HEK293T (cell line): ENCODE results near the gene USP17L30.
A peak's percentile ranks its signal among the peaks of the same experiment; 100 is the strongest.
"Not testable (repeated sequence)": the region's sequence is repeated elsewhere in the genome, so short reads cannot be mapped to it uniquely, and the experiment has no call there.

Experiments
- CTCF ChIA-PET: fragments of 350-600 bp; formaldehyde crosslinking; extraction: SDS; loops from one replicate; lab custom pipeline; 2021; ENCODE audit warnings: antibody characterized with exemption, inconsistent platforms; lab: Yijun Ruan, JAX
- POLR2A ChIA-PET: fragments of 350-600 bp; formaldehyde crosslinking; extraction: SDS; loops from one replicate; lab custom pipeline; 2020; ENCODE audit warnings: antibody characterized with exemption, inconsistent platforms; lab: Yijun Ruan, JAX
- DNase-seq: peaks from one replicate; pipeline ENCODE4 v3.0.0; 2012; ENCODE audit warnings: mixed read lengths; ENCODE audit errors: extremely low spot score
- ARNT ChIP-seq: fragments of 450-650 bp; IDR thresholded peaks from 2 replicates; pipeline ENCODE4 v1.6.1; 2017; ENCODE audit warnings: mild to moderate bottlenecking
- BHLHE40 ChIP-seq: fragments of 450-650 bp; IDR thresholded peaks from 2 replicates; pipeline ENCODE4 v1.6.1; 2016; ENCODE audit warnings: mild to moderate bottlenecking, moderate library complexity, borderline replicate concordance
- FOXA1 ChIP-seq: fragments of 450-650 bp; IDR thresholded peaks from 2 replicates; pipeline ENCODE4 v1.6.1; 2016; ENCODE audit warnings: mild to moderate bottlenecking
- FOXK2 ChIP-seq: fragments of 450-650 bp; IDR thresholded peaks from 2 replicates; pipeline ENCODE4 v1.6.1; 2016; ENCODE audit warnings: mild to moderate bottlenecking
- HDGF ChIP-seq: fragments of 450-650 bp; IDR thresholded peaks from 2 replicates; pipeline ENCODE4 v1.6.1; 2017; ENCODE audit warnings: antibody characterized with exemption, borderline replicate concordance
- LEF1 ChIP-seq: fragments of 450-650 bp; IDR thresholded peaks from 2 replicates; pipeline ENCODE4 v1.6.1; 2017; ENCODE audit warnings: mild to moderate bottlenecking, borderline replicate concordance
- NFRKB ChIP-seq: fragments of 450-650 bp; IDR thresholded peaks from 2 replicates; pipeline ENCODE4 v1.6.1; 2016; ENCODE audit warnings: mild to moderate bottlenecking, moderate library complexity
- SP1 ChIP-seq: fragments of 450-650 bp; IDR thresholded peaks from 2 replicates; pipeline ENCODE4 v1.6.1; 2017
- ZNF384 ChIP-seq: fragments of 450-650 bp; IDR thresholded peaks from 2 replicates; pipeline ENCODE4 v1.6.1; 2016

Gene USP17L30, protein sequence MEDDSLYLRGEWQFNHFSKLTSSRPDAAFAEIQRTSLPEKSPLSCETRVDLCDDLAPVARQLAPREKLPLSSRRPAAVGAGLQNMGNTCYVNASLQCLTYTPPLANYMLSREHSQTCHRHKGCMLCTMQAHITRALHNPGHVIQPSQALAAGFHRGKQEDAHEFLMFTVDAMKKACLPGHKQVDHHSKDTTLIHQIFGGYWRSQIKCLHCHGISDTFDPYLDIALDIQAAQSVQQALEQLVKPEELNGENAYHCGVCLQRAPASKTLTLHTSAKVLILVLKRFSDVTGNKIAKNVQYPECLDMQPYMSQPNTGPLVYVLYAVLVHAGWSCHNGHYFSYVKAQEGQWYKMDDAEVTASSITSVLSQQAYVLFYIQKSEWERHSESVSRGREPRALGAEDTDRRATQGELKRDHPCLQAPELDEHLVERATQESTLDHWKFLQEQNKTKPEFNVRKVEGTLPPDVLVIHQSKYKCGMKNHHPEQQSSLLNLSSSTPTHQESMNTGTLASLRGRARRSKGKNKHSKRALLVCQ

DNA sequence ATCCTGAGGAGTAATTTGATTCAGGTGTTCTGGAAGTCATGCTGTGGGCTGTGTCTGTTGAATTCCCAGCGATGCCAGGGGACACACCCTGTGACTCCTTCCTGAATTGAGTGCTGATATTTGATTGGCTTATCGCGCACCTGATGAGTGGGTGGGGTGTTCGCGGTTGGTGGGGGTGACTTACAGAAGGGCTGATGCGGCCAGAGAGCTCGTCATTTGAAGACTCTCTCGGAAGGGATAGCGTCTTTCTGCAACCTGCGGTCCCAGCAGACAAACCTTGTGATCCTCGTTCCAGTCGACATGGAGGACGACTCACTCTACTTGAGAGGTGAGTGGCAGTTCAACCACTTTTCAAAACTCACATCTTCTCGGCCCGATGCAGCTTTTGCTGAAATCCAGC, at the start of gene USP17L30:
TSS of gene USP17L30 (plus strand) at position 301 of the 400 bp plus-strand sequence. CDS start at position 301, 0 bp downstream.
- DNase-seq, POLR2A ChIA-PET, CTCF ChIA-PET: not testable (repeated sequence)

DNA sequence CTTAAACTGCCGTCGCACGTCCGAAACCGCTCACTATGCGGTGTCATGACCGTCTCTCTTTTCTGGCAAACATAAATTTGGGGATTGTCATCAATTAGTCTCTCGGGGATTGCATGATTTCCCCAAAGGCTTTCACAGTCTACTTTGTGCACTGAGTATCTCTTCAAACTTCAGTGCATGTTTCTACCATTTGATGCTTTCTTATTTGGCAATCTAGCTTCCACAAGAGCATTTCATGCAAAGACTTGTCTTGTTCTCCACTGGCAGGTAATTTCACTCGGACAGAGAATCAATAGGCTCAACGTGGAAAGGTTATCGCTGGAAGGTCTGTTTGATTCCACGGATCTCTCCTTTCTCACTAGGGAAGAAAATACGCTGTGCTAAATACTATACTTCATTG, 38.7 kb upstream of the USP17L30 start:
- DNase-seq, CTCF ChIA-PET, POLR2A ChIA-PET: not testable (repeated sequence)

DNA sequence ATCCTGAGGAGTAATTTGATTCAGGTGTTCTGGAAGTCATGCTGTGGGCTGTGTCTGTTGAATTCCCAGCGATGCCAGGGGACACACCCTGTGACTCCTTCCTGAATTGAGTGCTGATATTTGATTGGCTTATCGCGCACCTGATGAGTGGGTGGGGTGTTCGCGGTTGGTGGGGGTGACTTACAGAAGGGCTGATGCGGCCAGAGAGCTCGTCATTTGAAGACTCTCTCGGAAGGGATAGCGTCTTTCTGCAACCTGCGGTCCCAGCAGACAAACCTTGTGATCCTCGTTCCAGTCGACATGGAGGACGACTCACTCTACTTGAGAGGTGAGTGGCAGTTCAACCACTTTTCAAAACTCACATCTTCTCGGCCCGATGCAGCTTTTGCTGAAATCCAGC, 38.1 kb upstream of the USP17L30 start, which contains the start of gene USP17L24:
TSS of gene USP17L24 (plus strand) at position 301 of the 400 bp plus-strand sequence. CDS start at position 301, 0 bp downstream.
- CTCF ChIA-PET, DNase-seq, POLR2A ChIA-PET: not testable (repeated sequence)

DNA sequence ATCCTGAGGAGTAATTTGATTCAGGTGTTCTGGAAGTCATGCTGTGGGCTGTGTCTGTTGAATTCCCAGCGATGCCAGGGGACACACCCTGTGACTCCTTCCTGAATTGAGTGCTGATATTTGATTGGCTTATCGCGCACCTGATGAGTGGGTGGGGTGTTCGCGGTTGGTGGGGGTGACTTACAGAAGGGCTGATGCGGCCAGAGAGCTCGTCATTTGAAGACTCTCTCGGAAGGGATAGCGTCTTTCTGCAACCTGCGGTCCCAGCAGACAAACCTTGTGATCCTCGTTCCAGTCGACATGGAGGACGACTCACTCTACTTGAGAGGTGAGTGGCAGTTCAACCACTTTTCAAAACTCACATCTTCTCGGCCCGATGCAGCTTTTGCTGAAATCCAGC, 33.3 kb upstream of the USP17L30 start, which contains the start of gene USP17L25:
TSS of gene USP17L25 (plus strand) at position 301 of the 400 bp plus-strand sequence. CDS start at position 301, 0 bp downstream.
- DNase-seq, CTCF ChIA-PET, POLR2A ChIA-PET: not testable (repeated sequence)

DNA sequence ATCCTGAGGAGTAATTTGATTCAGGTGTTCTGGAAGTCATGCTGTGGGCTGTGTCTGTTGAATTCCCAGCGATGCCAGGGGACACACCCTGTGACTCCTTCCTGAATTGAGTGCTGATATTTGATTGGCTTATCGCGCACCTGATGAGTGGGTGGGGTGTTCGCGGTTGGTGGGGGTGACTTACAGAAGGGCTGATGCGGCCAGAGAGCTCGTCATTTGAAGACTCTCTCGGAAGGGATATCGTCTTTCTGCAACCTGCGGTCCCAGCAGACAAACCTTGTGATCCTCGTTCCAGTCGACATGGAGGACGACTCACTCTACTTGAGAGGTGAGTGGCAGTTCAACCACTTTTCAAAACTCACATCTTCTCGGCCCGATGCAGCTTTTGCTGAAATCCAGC, 28.6 kb upstream of the USP17L30 start, which contains the start of gene USP17L26:
TSS of gene USP17L26 (plus strand) at position 301 of the 400 bp plus-strand sequence. CDS start at position 301, 0 bp downstream.
- DNase-seq, POLR2A ChIA-PET, CTCF ChIA-PET: not testable (repeated sequence)

DNA sequence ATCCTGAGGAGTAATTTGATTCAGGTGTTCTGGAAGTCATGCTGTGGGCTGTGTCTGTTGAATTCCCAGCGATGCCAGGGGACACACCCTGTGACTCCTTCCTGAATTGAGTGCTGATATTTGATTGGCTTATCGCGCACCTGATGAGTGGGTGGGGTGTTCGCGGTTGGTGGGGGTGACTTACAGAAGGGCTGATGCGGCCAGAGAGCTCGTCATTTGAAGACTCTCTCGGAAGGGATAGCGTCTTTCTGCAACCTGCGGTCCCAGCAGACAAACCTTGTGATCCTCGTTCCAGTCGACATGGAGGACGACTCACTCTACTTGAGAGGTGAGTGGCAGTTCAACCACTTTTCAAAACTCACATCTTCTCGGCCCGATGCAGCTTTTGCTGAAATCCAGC, 23.8 kb upstream of the USP17L30 start, which contains the start of gene USP17L5:
TSS of gene USP17L5 (plus strand) at position 301 of the 400 bp plus-strand sequence. CDS start at position 301, 0 bp downstream.
- POLR2A ChIA-PET, CTCF ChIA-PET: not testable (repeated sequence)

DNA sequence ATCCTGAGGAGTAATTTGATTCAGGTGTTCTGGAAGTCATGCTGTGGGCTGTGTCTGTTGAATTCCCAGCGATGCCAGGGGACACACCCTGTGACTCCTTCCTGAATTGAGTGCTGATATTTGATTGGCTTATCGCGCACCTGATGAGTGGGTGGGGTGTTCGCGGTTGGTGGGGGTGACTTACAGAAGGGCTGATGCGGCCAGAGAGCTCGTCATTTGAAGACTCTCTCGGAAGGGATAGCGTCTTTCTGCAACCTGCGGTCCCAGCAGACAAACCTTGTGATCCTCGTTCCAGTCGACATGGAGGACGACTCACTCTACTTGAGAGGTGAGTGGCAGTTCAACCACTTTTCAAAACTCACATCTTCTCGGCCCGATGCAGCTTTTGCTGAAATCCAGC, 19.1 kb upstream of the USP17L30 start, which contains the start of gene USP17L27:
TSS of gene USP17L27 (plus strand) at position 301 of the 400 bp plus-strand sequence. CDS start at position 301, 0 bp downstream.
- CTCF ChIA-PET, POLR2A ChIA-PET, DNase-seq: not testable (repeated sequence)

More for the DNA sequence above, 23.8 kb upstream of the USP17L30 start, which contains the start of gene USP17L5:
- DNase-seq = not testable (repeated sequence)

DNA sequence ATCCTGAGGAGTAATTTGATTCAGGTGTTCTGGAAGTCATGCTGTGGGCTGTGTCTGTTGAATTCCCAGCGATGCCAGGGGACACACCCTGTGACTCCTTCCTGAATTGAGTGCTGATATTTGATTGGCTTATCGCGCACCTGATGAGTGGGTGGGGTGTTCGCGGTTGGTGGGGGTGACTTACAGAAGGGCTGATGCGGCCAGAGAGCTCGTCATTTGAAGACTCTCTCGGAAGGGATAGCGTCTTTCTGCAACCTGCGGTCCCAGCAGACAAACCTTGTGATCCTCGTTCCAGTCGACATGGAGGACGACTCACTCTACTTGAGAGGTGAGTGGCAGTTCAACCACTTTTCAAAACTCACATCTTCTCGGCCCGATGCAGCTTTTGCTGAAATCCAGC, 14.3 kb upstream of the USP17L30 start, which contains the start of gene USP17L28:
TSS of gene USP17L28 (plus strand) at position 301 of the 400 bp plus-strand sequence. CDS start at position 301, 0 bp downstream.
- CTCF ChIA-PET, POLR2A ChIA-PET: not testable (repeated sequence)

DNA sequence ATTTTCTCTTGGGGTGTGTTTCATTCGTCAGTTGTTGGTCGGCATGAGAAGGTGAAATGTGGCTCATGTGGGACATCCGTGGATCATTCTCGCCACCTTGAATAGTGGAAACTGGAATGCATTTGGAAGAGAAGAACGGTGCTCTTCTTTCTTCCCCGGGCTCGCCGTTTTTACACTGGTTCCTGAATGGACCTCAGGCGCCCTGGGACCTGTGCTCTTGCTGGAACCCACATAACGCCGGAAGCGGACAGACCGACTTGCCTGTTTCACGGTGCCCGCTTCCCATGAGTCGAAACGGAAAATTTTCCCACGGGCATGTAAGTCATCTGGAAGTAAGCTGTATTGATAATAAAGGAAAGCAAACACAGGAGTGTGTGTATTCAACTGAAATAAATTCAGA, 12.1 kb upstream of the USP17L30 start:
- CTCF ChIA-PET, POLR2A ChIA-PET, DNase-seq: not testable (repeated sequence)

More for the DNA sequence above, 14.3 kb upstream of the USP17L30 start, which contains the start of gene USP17L28:
- DNase-seq = not testable (repeated sequence)

DNA sequence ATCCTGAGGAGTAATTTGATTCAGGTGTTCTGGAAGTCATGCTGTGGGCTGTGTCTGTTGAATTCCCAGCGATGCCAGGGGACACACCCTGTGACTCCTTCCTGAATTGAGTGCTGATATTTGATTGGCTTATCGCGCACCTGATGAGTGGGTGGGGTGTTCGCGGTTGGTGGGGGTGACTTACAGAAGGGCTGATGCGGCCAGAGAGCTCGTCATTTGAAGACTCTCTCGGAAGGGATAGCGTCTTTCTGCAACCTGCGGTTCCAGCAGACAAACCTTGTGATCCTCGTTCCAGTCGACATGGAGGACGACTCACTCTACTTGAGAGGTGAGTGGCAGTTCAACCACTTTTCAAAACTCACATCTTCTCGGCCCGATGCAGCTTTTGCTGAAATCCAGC, 9.6 kb upstream of the USP17L30 start, which contains the start of gene USP17L29:
TSS of gene USP17L29 (plus strand) at position 301 of the 400 bp plus-strand sequence. CDS start at position 301, 0 bp downstream.
- DNase-seq, CTCF ChIA-PET, POLR2A ChIA-PET: not testable (repeated sequence)

DNA sequence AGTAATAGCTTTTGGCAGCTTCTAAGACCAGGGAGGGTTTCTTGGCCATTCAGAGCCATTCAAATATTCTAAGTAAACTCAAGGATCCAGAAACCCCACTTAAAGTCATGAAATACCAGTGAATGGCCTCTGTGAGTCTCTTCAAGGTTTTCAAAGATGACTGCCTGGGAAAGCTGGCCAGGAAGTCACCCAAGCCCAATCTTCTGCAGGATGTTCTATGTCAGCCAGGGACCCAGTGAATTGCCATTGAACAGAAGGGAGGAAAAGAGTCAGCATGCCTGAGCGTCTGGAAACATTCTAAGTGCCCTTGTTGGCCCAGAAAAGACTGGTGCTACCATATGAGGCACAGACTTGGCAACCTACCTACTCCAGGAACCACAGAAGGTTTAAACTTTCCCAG, 17.0 kb downstream of the USP17L30 start:
- POLR2A ChIA-PET, DNase-seq, CTCF ChIA-PET: not testable (repeated sequence)

DNA sequence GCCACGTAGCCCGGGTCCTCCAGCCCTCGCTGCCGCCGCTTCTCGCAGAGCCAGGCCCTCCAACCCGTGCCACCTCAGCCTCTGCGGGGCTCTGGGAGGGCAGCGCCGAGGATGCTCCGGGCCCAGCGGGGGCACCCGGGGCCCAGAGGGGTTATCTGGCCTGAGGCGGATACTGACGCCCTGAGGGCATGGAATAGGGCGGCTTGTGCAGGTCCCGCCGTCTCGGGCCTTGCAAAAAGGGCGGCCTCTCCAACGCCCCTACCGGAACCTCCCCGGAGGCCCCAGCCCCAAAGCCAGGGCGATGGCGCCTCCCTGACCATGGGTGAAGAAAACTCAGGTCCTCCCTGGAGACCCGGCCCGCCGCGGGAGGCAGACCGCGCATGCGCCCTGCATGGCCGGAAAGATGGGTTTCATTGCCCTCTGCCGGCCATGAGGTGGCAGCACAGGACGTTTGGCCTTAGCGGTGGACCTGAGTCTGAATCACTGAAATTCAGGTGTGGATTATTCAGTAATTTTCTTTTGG, 18.1 kb downstream of the USP17L30 start:
- peak; percentile 27 for DNase-seq
- POLR2A ChIA-PET, CTCF ChIA-PET: not testable (repeated sequence)

DNA sequence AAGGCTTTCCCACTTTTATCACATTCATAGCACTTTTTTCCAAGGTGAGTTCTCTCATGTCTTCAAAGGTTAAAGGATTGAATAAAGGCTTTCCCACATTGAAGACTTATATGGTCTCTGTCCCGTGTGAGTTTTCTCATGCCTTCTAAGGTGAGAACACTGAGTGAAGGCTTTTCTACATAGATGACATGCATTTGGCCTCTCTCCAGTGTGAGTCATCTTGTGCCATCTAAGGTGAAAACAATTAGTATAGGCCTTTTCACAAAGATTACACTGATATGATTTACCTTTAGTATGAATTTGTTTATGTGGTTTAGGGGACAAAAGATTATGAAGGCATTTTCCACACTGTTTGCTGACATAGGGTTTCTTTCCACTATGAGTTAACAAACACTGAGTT, 21.2 kb downstream of the USP17L30 start:
- ChIA-PET POLR2A (no interaction called here), CTCF (no interaction called here)
- DNase-seq = no peak
- no peak for TF ChIP-seq FOXA1
- TF ChIP-seq ARNT = no peak
- TF ChIP-seq ZNF384 = no peak
- TF ChIP-seq NFRKB = no peak
- no peak for TF ChIP-seq FOXK2
- TF ChIP-seq HDGF = no peak
- no peak for TF ChIP-seq LEF1
- no peak for TF ChIP-seq BHLHE40
- no peak for TF ChIP-seq SP1

DNA sequence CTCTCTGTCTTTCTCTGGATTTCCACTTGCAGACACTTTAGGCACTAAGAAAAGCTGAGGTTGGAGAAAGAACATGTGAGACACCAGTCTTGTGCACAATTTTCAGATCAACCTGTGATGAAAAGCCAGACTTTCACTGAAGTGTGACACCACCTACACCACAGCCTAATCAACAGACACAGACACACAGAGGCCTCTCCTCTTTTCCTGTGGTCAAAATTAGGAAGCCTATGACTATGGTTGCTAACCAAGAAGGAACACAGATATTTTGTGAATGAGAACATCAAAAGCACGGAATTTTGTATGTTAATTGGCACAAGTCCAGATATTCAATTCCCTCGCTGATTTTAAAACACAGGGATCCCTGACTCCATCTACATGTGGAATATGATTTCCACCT, 26.1 kb downstream of the USP17L30 start:
- CTCF ChIA-PET = not testable (repeated sequence)

DNA sequence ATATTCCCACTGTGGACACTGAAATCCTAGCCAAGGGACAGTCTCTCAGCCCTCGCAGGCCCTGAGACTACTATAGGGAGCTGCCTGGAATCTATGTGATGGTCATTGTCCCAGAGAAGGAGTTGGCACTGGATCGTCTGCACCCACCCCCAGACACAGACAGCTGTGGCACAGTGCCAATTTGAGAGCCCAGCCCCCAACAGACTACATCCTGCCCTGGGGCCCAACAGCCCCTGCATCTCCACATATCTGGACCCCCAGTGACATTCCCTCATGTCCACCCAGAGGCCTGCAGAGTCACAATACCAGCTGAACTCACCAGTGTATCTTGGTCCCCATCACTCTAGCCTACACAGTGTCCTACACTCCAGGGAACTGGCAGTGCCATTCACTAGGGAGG, 42.8 kb downstream of the USP17L30 start:
- DNase-seq, POLR2A ChIA-PET, CTCF ChIA-PET: not testable (repeated sequence)

More for the DNA sequence above, 26.1 kb downstream of the USP17L30 start:
- DNase-seq, POLR2A ChIA-PET: not testable (repeated sequence)

DNA sequence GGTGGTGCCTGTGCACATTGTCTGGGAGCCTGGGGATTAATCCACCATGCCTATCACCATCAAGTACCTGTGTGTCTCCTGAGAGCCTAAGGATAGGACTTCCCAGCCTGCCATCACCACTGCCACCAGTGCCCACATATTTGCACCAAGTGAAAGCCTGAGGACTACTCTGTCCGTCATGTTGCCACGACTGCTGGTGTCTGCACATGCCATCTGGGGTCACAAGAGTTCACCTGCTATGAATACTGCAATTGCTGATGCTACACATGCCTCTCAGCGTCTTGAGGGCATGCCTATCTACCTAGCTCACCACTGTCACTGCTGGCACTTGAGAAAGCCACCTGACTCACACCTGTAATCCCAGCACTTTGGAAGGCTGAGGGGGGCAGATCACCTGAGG, 43.6 kb downstream of the USP17L30 start:
- POLR2A ChIA-PET, DNase-seq, CTCF ChIA-PET: not testable (repeated sequence)
